GM12878 (cell line): ENCODE data around the gene SLCO3A1. TPM values are rescaled to one million over a fixed set of nuclear protein-coding genes. Genes with fewer than 3 reads are reported as not detected.

Source experiments
- ATAC-seq: fragments of 200-7000 bp; cut with Tn5 transposase; 3 replicates; pipeline ENCODE4 v1.9.1; 2020; ENCODE audit warnings: mild to moderate bottlenecking, moderate library complexity
- BruUV-seq: library from RNA; stranded (reverse); fragments of 400-500 nt; replicated peaks from 2 replicates; lab custom pipeline; 2021; lab: Mats Ljungman, UMichigan
- CTCF ChIA-PET: fragments of 300-600 bp; sonication (Branson Sonifier 250); formaldehyde crosslinking; extraction: SDS; loops from one replicate; lab custom pipeline; 2021; ENCODE audit warnings: inconsistent platforms; lab: Yijun Ruan, JAX
- POLR2A ChIA-PET: fragments of 350-600 bp; formaldehyde crosslinking; extraction: SDS; loops from one replicate; lab custom pipeline; 2021; ENCODE audit warnings: inconsistent platforms; lab: Charles Lee
- RAD21 ChIA-PET: fragments of 300-600 bp; sonication (Branson Sonifier 250); formaldehyde crosslinking; loops from one replicate; lab custom pipeline; 2023; ENCODE audit warnings: antibody characterized with exemption; ENCODE audit not compliant: unreplicated experiment; lab: Charles Lee
- SMC1A ChIA-PET: fragments of 300-600 bp; sonication (Branson Sonifier 250); formaldehyde crosslinking; loops from one replicate; lab custom pipeline; 2023; ENCODE audit not compliant: unreplicated experiment, uncharacterized antibody; lab: Charles Lee
- DNase-seq: peaks from one replicate; pipeline ENCODE4 v3.0.0-alpha.2; 2011; ENCODE audit warnings: low read depth, low spot score
- FAIRE-seq: peaks from 3 replicates; lab custom pipeline; 2011; peaks lifted over from hg19 to GRCh38; lab: Jason Lieb, UNC
- H2AFZ ChIP-seq: 2 replicates; pipeline ENCODE4 v1.6.0; 2011; ENCODE audit warnings: low read depth, low read length, control low read depth; ENCODE audit not compliant: control insufficient read depth
- H3K27ac ChIP-seq: 2 replicates; pipeline ENCODE4 v1.5.1; 2011; ENCODE audit warnings: control low read depth; ENCODE audit not compliant: control insufficient read depth, insufficient read depth
- H3K27me3 ChIP-seq, 2 experiments: replicated peaks in 1 of 2; 2 replicates each; pipeline versions ENCODE4 v1.6.0 to v1.6.1; 2011; ENCODE audit warnings: low read length in 1 of 2; ENCODE audit not compliant: control insufficient read depth in 2 of 2, insufficient read depth in 2 of 2
- H3K36me3 ChIP-seq, 2 experiments: 2 replicates each; pipeline ENCODE4 v1.5.1; 2011; ENCODE audit warnings: low read length in 1 of 2; ENCODE audit not compliant: control insufficient read depth in 2 of 2, insufficient read depth in 2 of 2
- H3K4me1 ChIP-seq: 2 replicates; pipeline ENCODE4 v1.6.1; 2011; ENCODE audit warnings: mild to moderate bottlenecking, low read length, moderate library complexity, mixed read lengths; ENCODE audit not compliant: control insufficient read depth, insufficient read depth
- H3K4me2 ChIP-seq: 2 replicates; pipeline ENCODE4 v1.6.0; 2011; ENCODE audit warnings: control low read depth; ENCODE audit not compliant: control insufficient read depth, insufficient read depth
- H3K4me3 ChIP-seq: fragments of 200-600 bp; sonication (generic); 2 replicates; pipeline ENCODE4 v1.5.1; 2016
- H3K79me2 ChIP-seq: 2 replicates; pipeline ENCODE4 v1.6.0; 2011; ENCODE audit warnings: low read length; ENCODE audit not compliant: control insufficient read depth, insufficient read depth
- H3K9ac ChIP-seq: 2 replicates; pipeline ENCODE4 v1.8.0; 2011; ENCODE audit warnings: low read length, control low read depth, mixed read lengths; ENCODE audit not compliant: control insufficient read depth, insufficient read depth
- H3K9me3 ChIP-seq: replicated peaks from 3 replicates; pipeline ENCODE4 v1.5.1; 2011; ENCODE audit warnings: mild to moderate bottlenecking, low read length; ENCODE audit not compliant: control insufficient read depth, insufficient read depth
- H4K20me1 ChIP-seq: 2 replicates; pipeline ENCODE4 v1.6.0; 2011; ENCODE audit not compliant: control insufficient read depth, insufficient read depth
- BMI1 ChIP-seq: fragments of 450-650 bp; IDR thresholded peaks from 2 replicates; pipeline ENCODE4 v1.6.1; 2016; ENCODE audit warnings: mild to moderate bottlenecking, moderate library complexity, borderline replicate concordance
- IRF4 ChIP-seq: IDR thresholded peaks from 2 replicates; pipeline ENCODE4 v1.6.1; 2011; ENCODE audit warnings: low read depth, low read length
- KDM1A ChIP-seq: fragments of 200-600 bp; sonication (generic); IDR thresholded peaks from 2 replicates; pipeline ENCODE4 v1.6.1; 2016; ENCODE audit warnings: borderline replicate concordance
- MEF2A ChIP-seq: IDR thresholded peaks from 2 replicates; pipeline ENCODE4 v1.6.1; 2011; ENCODE audit warnings: low read depth, mild to moderate bottlenecking, low read length, moderate library complexity; ENCODE audit not compliant: insufficient read depth
- NKRF ChIP-seq: fragments of 450-650 bp; conservative IDR thresholded peaks from 2 replicates; pipeline ENCODE4 v1.6.1; 2017; ENCODE audit warnings: mild to moderate bottlenecking, moderate library complexity
- PML ChIP-seq: IDR thresholded peaks from 2 replicates; pipeline ENCODE4 v1.6.1; 2012; ENCODE audit warnings: low read length, inconsistent platforms
- SIN3A ChIP-seq: IDR thresholded peaks from 2 replicates; pipeline ENCODE4 v1.6.1; 2012; ENCODE audit warnings: low read depth, low read length, improper control_type of control experiment
- SMAD1 ChIP-seq: fragments of 450-650 bp; IDR thresholded peaks from 2 replicates; pipeline ENCODE4 v1.6.1; 2018; ENCODE audit warnings: mild to moderate bottlenecking, low read depth; ENCODE audit not compliant: partially characterized antibody
- SMARCA5 ChIP-seq: fragments of 450-650 bp; IDR thresholded peaks from 2 replicates; pipeline ENCODE4 v1.6.1; 2017; ENCODE audit warnings: mild to moderate bottlenecking
- SP1 ChIP-seq: IDR thresholded peaks from one replicate; pipeline ENCODE4 v1.6.1; 2011; ENCODE audit warnings: low read depth, low read length
- SREBF1 ChIP-seq: IDR thresholded peaks from 2 replicates; pipeline ENCODE4 v1.6.1; 2012; ENCODE audit warnings: mild to moderate bottlenecking, low read length
- STAT1 ChIP-seq: fragments of 450-650 bp; conservative IDR thresholded peaks from 2 replicates; pipeline ENCODE4 v1.6.1; 2014; ENCODE audit warnings: antibody characterized with exemption, mild to moderate bottlenecking
- TARDBP ChIP-seq: IDR thresholded peaks from 2 replicates; pipeline ENCODE4 v1.6.1; 2016; ENCODE audit warnings: borderline replicate concordance
- ZBED1 ChIP-seq: IDR thresholded peaks from 2 replicates; pipeline ENCODE4 v1.6.1; 2016; ENCODE audit warnings: borderline replicate concordance
- ZBTB11 ChIP-seq: fragments of 450-650 bp; formaldehyde crosslinking; IDR thresholded peaks from 2 replicates; pipeline ENCODE4 v1.5.0; 2022; ENCODE audit warnings: mild to moderate bottlenecking, missing genetic modification characterization
- WGBS: methylation state at CpG from one replicate; pipeline ENCODE4 v1.1.6; 2016; ENCODE audit warnings: low lambda C conversion rate; ENCODE audit not compliant: insufficient replicate concordance, insufficient coverage; ENCODE audit errors: missing lambda C conversion rate; 5-methylcytosine and 5-hydroxymethylcytosine counted together
- in situ Hi-C: fragments of 300-500 bp; cut with MboI; formaldehyde crosslinking; loops from 9 replicates; pipeline ENCODE4 v1.14.3; 2018; ENCODE audit warnings: mixed read lengths
- intact Hi-C: fragments of 100-400 bp; cut with micrococcal nuclease; formaldehyde crosslinking; loops from one replicate; pipeline ENCODE4 v1.14.2; 2022; ENCODE audit not compliant: unreplicated experiment
- polyA plus RNA-seq, 11 experiments: library from polyadenylated mRNA; depleted of rRNA in 4 of 11; unstranded in 6 of 11; stranded (reverse) in 5 of 11; fragments of >200 nt; fragmentation: Nextera tagmentation in 4 of 11; fragmentation: Illumina TruSeq in 1 of 11; extraction: Ambion mirVana in 4 of 11; extraction: Trizol in 1 of 11; gene quantifications; 1 replicate in 1 of 11; 2 replicates in 10 of 11; pipeline versions ENCODE4 v1.2.1 to v1.2.3, GENCODE V29; 2011 to 2016; ENCODE audit warnings: inconsistent platforms in 2 of 11, missing spikeins in 2 of 11, low read depth in 1 of 11
- total RNA-seq, 4 experiments: library from RNA; depleted of rRNA in 3 of 4; stranded (reverse); fragments of >200 nt in 3 of 4; fragmentation: Illumina TruSeq in 1 of 4; extraction: Trizol in 1 of 4; gene quantifications; 2 replicates each; pipeline versions ENCODE4 v1.2.1 to v1.2.3, GENCODE V29; 2013 to 2021

SLCO3A1 gene
- total and polyA plus RNA-seq, 10 of the 15 experiments (the other 5 are each of a cell fraction or from before 2014, with no cell fraction given), result 0.05 to 5.9 (median 0.31) TPM

GRCh38 chr15:92178911-92179310 lies 325.4 kb downstream of the SLCO3A1 start:
- intact Hi-C loops, result no loop called here
- no TSS peak for BruUV-seq
- 57% methylated on average over 4 of the region's 4 CpGs for WGBS
- FAIRE-seq (no peak), DNase-seq (no peak), ATAC-seq (no peak)
- ChIA-PET POLR2A (no interaction called here), RAD21 (no interaction called here), SMC1A (no interaction called here), CTCF (no interaction called here)
- no peaks in the 10 kb centered on the region for H3K9me3 ChIP-seq
- H3K4me2 ChIP-seq, result no peak overlapping the region
- no peaks in the 10 kb centered on the region for H3K36me3 ChIP-seq
- no peak overlapping the region for H3K4me3 ChIP-seq
- in situ Hi-C loops, result no loop called here
- H3K9ac ChIP-seq, result no peak overlapping the region
- TF ChIP-seq ZBED1 (no peak), SP1 (no peak), NKRF (no peak), SIN3A (no peak), TARDBP (no peak), MEF2A (no peak), SMAD1 (no peak), BMI1 (no peak), KDM1A (no peak), IRF4 (no peak), PML (no peak), SMARCA5 (no peak), STAT1 (no peak), ZBTB11 (CRISPR knock-in tag) (no peak), SREBF1 (no peak)
- no peak overlapping the region for H3K27ac ChIP-seq
- no peaks in the 10 kb centered on the region for H3K79me2 ChIP-seq
- no peaks in the 10 kb centered on the region for H3K4me1 ChIP-seq
- H3K27me3 ChIP-seq, result no peaks in the 10 kb centered on the region
- H4K20me1 ChIP-seq, result no peaks in the 10 kb centered on the region
- no peak overlapping the region for H2AFZ ChIP-seq
